ENCODE data around the gene KCNJ6.
"Not testable (repeated sequence)": the region's sequence is repeated elsewhere in the genome, so short reads cannot be mapped to it uniquely, and the experiment has no call there.

KCNJ6 gene

DNA sequence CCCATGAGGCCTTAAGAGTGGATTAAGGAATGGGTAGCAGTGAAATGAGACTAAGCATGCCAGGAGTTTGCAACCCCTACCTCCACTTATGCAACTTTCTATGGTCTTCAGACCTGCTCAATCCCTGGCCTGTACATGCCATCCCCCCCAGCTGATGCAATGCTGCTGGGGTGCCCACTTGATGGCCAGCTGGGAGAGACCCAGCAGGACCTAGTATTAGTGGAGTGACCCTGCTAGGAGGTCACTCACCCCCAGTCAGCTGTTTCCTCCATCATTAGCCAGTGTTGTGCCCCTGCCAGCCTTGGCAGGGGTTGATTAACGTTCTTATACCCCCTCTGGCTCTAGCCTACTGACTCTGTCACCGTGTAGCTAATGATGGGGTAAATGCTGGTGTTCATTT is 313.1 kb downstream of the KCNJ6 start:
- DNase-seq (ENCODE audit: low read depth) = no peak

DNA sequence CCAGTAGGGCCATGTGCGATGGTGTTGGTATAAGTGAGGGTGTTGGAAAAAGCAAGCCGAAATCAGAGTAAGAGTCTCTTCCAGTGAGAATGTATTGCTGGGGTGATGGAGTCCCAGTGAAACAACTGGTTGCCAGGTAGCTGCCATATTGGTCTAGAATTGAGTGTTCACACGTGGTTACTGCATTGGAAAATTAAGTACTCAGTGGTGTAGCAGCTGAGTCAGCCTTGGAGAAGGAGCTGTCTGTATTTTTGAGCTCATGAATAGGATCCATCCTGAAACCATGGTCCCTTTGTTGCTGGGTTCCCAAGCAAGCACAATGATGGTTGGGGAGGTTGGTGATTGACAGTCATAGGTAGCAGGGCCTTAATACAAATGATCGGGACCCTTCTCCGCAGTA is 314.3 kb downstream of the KCNJ6 start:
- DNase-seq (ENCODE audit: low read depth) = no peak

DNA sequence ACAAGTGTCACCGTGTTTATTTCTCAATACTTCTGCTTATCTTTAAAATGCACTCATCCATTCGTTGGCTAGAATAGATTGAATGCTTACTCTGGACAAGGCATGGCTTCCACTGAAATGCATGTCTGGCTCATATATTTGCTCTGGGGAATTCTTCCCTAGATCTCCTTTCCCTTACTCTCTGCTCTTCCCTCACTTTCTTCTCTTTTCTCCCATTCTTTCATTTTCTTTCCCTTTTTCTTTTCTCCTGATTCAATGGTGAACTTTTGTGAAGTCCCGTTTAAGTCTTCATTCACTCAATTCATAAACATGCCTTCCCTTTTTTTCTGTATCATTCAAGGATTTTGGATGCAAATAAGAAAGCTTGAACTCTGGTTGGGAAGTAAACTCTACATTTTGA is 315.2 kb downstream of the KCNJ6 start:
- no peak for DNase-seq (ENCODE audit: low read depth)

DNA sequence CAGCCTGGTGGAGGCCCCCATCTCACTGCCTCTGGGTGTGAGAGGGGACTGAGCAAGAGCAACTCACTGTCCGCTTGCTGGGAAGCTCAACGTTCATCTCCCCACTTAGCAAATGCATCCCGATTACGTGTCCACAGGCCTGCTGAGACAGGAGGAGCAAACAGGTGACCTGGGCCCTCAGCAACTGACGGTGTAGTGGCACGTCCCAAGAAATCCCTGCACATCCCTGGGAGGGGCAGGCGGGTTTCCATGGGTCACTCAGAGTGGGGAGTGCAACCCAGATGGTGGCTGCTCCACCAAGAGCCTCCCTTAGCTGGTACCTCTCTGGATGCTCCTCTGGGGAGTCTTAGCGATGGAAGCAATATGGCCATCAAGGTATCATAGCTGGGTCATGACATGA is 320.3 kb downstream of the KCNJ6 start:
- no peak for DNase-seq (ENCODE audit: low read depth)

DNA sequence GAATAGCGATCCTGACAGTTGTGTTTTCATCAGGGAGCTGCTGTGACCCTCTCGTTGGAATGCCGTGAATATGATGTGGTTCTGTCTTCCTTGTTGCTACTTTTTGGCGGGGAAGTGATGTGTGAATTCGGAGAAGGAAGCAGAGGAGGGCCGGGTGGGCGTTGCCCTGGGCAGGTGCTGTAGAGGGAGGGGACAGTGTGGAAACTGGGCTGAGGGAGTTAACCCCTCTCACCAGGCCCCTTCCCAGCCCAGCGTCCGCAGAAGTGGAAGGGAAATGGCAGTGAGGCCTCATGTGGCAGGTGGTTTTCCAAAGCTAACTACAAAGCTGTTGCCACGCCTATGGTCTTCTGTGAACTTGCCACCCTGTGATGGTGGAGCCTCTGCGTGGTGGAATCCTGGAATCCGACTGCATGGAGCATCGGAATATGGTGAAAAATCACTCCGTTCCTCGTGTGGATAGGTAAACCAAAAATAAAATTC is 321.7 kb downstream of the KCNJ6 start:
- DNase-seq (ENCODE audit: low read depth) = no peak

DNA sequence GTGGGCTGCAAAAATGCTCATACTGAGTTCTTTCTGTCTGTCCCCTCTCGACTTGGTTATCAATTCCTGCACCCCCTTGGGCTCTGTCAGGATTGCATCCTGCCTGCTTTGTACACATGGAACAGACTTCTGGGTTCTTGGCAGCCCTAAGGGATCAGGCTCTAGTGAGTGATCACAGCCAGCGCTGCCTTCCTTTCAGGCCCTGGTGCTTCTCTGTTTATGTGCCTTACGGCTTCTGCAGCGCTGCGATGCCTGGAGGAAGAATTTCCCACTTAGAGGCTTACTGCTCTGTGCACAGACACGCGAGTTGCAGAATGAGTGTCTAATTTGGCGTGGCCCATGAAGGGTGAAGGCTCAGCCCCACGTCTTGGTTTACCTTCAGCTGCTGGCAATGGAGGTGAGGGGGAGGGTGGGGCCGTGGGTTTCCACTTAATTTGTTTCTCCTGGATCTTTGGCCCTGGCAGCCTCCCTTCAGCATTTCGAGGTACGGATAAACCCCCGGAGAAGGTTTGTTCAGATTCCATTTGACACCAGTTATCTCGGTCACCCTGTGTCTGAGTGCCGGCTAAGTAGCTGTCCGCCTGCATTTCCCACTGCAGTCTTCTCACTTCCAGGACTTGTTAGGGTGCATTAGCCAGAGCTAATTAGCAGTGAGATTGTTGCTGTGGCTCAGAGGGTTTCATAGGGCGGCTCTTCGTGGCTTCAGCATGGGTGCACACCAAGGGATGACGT is 322.4 kb downstream of the KCNJ6 start:
- no peak for DNase-seq (ENCODE audit: low read depth)

DNA sequence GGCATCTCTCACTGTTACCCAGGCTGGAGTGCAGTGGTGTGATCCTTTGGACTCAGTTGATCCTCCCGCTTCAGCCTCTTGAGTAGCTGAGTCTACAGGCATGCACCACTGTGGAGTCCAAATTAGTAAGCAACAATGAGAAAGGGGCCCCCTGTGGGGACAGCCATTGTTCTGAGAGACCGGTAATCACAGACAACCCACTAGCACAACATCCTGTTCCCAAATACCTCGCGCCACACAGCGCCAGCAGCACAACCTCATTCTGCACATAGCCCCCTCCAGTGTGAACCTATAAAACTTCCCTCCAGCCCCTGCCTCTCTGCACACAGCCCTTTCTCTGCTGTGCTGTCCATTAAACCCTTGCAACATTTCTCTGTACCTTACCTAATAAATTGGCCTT is 323.2 kb downstream of the KCNJ6 start:
- no peak for DNase-seq (ENCODE audit: low read depth)

DNA sequence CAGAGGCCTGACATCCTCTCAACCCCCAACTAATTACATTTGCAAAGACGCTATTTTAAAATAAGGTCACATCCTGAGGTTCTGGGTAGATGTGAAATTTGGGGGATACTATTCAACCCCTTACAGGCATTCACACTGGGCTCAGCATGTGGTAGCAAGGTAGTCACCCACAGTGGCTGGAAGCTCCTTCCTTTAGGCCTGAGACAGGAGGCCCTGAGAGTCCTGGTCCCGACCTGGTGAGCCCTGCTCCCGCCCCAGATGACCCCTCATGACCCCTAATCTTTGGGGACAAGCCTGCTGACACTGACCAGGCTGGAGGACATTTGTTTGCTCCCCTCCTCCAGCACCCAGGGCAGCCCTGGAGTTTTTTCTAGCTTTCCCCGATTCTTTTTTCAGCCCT is 323.8 kb downstream of the KCNJ6 start:
- no peak for DNase-seq (ENCODE audit: low read depth)

DNA sequence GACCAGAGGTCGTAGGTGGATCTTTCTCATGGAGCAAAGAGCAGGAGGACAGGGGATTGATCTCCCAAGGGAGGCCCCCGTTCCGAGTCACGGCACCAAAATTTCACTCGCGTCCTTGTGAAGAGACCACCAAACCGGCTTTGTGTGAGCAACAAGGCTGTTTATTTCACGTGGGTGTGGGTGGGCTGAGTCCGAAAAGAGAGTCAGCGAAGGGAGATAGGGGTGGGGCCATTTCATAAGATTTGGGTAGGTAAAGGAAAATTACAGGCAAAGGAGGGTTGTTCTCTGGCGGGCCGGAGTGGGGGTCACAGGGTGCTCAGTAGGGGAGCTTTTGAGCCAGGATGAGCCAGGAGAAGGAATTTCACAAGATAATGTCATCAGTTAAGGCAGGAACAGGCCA is 324.3 kb downstream of the KCNJ6 start:
- DNase-seq (ENCODE audit: low read depth) = not testable (repeated sequence)

DNA sequence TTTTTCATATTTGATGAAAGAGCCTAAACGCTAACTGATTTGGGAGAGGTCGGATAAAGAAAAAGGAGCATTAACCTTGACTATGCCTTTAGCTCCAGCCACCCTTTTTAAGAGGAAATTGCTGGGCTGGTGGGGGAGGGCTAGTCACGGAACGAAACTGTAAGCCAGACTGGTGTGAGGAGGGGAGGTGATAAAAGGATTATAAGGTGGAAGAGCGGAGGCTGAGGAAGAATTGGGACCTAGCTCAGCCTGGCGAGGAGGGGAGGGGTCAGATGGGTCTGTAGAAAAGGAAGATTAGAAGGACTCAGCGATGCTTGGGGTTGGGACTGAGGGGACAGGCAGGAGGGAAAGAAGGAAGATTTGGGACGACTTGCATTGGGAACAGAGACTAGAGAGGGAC is 325.4 kb downstream of the KCNJ6 start:
- not testable (repeated sequence) for DNase-seq (ENCODE audit: low read depth)

DNA sequence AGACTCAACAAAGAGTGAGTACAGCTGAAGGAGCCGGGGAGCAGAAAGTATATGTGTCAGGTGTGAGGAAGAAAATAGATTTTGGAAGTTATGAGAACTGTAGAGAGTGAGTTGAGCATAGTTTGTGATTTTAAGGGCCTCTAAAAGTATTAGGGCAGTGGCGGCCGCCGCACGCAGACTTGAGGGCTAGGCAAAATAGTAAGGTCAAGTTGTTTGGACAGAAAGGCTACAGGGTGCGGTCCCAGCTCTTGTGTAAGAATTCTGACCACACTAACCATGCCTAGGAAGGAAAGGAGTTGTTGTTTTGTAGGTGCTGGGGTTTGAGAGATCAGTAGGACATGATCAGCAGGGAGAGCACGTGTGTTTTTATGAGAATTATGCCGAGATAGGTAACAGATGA is 327.6 kb downstream of the KCNJ6 start:
- DNase-seq (ENCODE audit: low read depth) = not testable (repeated sequence)

DNA sequence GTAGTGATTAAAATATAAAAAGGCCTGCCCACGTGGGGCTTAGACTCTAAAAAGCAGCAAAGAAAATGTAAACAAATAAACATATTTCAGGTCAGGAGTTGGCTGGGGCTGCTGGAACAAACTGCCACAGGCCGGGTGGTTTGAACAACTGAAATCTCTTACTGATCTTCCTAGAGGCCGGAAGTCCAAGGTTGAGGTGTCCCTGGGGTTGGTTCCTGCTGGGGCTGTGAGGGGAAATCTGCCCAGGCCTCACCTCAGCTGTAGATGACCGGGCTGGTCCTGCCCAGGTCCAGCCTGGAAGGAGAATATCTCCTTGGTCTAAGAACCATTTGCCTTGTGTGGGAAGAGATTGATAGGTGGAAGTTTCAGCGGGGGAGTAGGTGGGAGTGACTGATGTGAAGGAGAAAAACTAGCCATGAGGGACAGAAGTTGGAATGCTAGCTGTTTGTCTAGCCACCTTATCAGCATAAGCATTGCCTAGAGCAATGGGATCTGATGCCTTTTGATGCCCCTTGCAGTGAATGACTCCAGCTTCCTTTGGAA is 328.6 kb downstream of the KCNJ6 start:
- DNase-seq (ENCODE audit: low read depth) = no peak

DNA sequence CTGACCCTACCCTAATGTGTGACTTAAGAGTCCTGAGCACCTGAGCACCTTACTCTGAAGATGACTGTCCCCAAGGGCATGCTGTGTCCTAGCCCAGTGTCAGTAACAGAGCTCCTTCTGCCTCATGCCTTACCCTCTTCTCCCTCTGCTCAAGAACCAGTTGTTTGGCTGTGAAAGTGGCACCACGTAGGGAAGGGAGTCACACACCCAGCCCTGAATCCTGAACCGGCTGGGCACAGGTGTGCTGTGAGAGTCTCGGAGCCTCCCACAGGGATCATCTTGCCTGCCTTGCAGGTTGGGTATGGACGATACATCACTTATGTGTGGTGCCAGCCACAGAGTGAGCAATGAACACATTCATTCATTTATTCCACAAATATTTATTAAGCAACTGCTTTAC is 329.1 kb downstream of the KCNJ6 start:
- no peak for DNase-seq (ENCODE audit: low read depth)

DNA sequence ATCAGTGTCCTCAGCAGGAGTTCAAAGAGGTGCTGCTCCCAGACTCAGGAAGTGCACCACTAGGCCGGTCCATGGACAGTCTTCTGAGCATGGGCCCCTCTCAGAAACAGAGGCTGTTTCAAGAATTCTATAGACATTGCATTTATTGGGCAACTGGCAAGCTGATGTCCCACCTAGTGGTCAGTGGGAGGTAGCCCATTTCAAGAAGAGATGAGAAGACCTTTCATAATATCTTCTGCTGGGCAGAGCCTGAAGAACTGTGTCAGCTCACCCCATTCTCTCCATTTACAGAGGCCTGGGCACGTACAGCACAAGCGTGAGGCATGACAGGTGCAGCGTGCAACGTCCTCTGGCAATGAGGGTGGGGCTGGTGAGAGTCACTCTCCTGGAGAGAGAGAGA is 333.7 kb downstream of the KCNJ6 start:
- DNase-seq (ENCODE audit: low read depth) = peak; percentile 65

DNA sequence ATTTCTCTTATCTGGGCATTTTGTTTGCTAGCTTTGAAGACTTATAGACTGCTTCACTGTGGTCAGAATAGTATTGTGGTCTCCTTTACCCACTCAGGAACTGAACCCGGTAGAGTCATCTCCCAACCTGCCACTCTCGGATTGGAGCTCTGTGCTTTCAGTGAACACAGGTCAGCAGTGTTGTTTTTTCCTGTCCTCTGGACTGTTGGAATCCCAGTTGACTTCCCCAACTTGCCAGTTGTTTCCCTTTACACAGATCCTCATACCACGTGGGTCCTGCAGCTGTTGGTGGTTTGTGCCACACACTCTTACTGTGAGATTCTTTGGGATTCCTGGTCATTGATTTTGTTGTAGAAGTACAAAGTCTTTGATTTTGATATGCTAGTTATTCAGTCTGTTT is 335.6 kb downstream of the KCNJ6 start:
- DNase-seq (ENCODE audit: low read depth) = no peak

DNA sequence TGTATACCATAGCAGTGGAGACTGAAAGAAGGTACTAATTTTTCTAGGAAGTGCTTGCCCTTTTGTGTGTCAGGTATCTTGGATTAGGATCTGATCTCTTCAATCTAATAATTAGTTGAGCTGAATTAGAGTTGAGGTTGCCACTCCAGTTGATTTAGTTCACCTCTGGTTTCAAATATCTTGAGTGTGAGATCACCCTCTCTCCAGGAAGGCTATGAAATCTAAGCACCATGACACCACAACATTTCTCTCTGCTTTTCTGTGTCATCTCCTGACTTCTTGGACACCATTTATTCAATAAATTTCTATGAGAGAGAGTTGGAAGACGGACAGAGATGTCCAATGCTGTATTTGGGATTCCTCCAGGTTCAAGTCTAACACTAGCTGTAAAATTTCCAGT is 336.9 kb downstream of the KCNJ6 start:
- peak; percentile 31 for DNase-seq (ENCODE audit: low read depth)

DNA sequence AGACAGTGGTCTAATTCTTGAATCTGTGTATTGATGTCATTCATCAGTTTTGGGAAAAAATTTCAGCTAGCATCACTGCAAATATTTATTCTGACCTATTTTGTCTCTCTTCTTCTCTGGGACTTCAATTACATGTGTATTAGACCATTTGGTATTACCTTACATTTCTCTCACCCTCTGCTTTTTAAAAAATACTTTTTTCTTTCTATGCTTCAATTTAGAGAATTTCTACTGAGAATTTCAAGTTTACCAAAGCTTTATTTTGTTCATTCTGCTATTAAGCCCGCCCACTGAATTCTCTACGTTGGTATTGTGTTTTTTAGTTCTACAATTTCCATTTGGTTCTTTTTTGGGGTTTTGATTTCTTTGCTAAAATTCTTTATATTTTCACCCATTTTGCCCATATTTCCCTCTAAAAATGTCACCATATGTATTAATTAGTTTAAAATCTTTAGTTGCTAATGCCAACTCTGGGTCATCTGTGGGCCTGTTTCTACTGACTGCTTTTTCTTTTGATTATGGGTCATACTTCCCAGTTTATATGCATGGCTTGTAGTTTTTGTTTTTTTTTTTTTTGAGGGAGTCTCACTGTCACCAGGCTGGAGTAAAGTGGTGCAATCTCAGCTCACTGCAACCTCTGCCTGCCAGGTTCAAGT is 337.7 kb downstream of the KCNJ6 start:
- DNase-seq (ENCODE audit: low read depth) = no peak

DNA sequence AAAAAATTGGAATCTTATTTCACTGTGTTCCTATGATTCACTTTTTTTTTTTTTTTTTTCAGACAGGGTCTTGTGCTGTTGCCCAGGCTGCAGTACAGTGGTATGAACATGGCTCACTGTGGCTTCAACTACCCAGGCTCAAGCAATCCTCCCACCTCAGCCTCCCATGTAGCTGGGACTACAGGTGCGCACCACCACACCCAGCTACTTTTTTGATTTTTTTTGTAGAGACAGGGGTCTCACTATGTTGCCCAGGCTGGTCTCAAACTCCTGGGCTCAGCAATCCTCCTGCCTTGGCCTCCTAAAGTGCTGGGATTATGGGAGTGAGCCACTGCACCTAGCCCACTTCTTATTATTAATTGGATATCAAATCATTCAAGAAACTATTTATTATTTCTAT is 339.3 kb downstream of the KCNJ6 start:
- DNase-seq (ENCODE audit: low read depth) = not testable (repeated sequence)

DNA sequence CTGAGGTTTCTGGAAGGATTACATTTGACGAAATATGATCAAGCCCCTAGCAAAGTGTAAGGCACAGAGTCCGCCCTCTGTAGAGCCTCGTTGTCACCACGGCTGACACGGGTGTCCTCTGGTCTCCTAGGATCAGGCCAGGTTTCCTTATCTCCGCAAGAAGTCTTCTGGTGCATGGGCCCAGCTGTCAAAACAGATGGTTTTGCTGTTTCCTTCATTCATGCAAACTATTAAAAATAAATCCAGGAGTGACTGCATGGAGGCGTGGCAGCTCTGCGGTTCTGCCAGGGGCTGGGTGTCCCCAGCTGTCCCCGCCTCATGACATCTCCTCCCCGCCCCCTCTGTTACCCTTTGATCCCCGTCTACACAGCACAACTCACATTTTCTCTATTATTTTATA is 340.7 kb downstream of the KCNJ6 start:
- DNase-seq (ENCODE audit: low read depth) = no peak

DNA sequence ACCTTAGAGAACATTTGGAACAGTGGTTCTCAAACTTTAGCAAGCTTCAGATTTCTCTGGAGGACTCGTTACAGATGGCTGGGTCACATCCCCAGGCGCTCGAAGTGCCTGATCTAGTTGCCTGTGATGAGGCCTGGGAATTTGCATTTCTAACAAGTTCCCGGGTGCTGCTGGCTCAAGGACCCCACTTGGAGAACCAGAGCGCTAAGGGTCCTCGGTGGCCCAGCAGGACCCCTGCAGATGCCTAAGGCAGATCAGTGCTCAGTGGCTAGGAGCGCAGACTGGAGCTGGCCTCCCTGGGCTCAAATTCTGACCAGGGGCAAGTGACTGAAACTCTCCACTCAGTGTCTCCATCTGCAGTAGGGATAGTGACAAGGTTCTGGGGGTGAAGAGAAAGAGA is 341.5 kb downstream of the KCNJ6 start:
- no peak for DNase-seq (ENCODE audit: low read depth)

DNA sequence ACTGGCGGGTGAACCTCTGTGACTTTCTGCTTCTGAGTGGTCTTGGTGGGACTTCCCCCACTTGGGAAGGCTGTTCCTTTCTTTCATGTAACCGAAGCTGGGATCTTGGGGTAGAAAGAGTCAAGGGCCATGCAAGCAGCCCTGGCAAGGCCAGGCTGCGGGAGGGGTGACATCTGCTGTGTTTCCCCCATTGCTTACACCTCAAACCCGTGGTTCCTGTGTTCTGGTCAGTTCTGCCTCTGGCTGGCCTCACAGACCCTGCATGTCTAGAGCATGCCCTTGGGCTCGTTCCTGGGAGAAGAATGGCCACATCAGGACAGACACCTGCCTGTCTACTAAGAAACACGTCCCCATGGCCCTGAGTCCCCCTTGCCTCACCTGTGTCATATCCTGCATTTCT is 341.9 kb downstream of the KCNJ6 start:
- no peak for DNase-seq (ENCODE audit: low read depth)

DNA sequence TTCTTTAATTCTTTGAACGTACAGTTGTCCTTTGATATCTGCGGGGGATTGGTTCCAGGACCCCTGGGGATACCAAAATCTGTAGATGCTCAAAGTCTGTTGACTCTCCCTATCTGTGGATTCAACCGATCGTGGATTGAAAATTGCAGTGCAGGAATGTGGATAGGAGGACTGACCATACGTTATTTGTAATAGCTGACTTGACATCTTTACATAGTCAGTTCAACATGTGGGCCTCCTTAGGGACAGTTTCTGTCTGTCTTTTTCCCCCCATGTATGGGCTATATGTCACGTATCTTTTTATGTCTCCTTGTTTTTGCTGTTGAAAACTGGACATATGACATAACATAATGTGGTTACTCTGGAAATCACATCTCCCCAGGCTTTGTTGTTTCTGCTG is 344.8 kb downstream of the KCNJ6 start:
- no peak for DNase-seq (ENCODE audit: low read depth)

DNA sequence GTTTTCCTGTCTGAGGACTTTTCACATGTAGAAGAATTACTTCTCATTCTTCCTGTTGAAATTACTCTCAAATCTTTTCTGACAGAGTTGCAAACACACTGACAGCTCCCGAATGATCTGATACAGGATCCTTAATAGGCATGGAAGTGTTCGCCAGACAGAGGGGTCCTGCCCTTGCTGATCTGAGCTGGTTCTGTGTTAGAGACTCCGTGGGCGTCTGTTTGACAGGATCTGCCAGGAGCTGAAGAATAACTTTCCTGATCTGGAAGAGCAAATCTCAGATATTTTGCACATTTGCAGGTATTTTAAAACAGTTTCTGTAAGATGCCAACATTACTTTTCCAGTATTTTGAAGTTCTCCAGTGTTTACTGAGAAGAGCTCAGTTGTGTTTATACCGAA is 347.3 kb downstream of the KCNJ6 start:
- DNase-seq (ENCODE audit: low read depth) = no peak

DNA sequence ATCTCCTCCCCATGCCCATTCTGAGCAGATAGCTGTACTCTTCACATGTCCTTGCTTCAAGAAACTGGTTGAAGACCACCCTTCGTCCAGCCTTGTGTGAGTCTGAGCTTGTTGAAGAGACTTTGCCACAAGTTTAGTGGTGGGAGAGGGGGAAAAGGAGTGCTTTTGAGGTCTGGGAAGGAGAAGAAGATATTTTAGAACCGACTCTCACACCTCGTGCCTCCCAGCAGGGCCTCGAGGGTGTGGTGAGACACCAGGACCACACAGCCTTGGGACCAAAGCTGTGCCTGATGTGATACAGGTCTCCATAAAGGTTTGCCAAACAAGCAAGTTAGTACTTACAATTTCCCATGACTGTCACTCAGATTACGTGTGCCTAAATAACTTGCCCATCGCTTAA is 347.8 kb downstream of the KCNJ6 start:
- DNase-seq (ENCODE audit: low read depth) = no peak
